Naive B cell (primary cell): ENCODE data around the gene TWIST2. TPM values are rescaled to one million over a fixed set of nuclear protein-coding genes. Genes with fewer than 3 reads are reported as not detected.
A peak's percentile ranks its signal among the peaks of the same experiment; 100 is the strongest.

ENCODE experiments used
- ATAC-seq, 2 donors: fragments of 150-1000 bp; cut with Tn5 transposase; 2 replicates each; pipeline ENCODE4 v1.10.0; 2021; ENCODE audit warnings: low read depth in 2 of 2, mild to moderate bottlenecking in 2 of 2, moderate library complexity in 2 of 2
- DNase-seq: peaks from one replicate; pipeline ENCODE4 v3.0.0; 2022
- H3K27ac Mint-ChIP-seq, 6 donors: one replicate each; pipeline ENCODE4 v1.8.0; 2020 to 2022; ENCODE audit warnings: mild to moderate bottlenecking in 6 of 6, mixed read lengths in 6 of 6, moderate library complexity in 5 of 6, inconsistent platforms in 2 of 6
- H3K27me3 Mint-ChIP-seq, 3 donors: one replicate each; pipeline ENCODE4 v1.8.0; 2021 to 2022; ENCODE audit warnings: mixed read lengths in 3 of 3, mild to moderate bottlenecking in 1 of 3
- H3K36me3 Mint-ChIP-seq, 2 donors: one replicate each; pipeline ENCODE4 v1.8.0; 2020 to 2022; ENCODE audit warnings: mixed read lengths in 2 of 2, inconsistent platforms in 1 of 2, mild to moderate bottlenecking in 1 of 2
- H3K4me1 Mint-ChIP-seq, 3 donors: one replicate each; pipeline ENCODE4 v1.8.0; 2020 to 2022; ENCODE audit warnings: mixed read lengths in 3 of 3, inconsistent platforms in 1 of 3, mild to moderate bottlenecking in 1 of 3, moderate library complexity in 1 of 3
- H3K4me3 Mint-ChIP-seq, 8 donors: one replicate each; pipeline ENCODE4 v1.8.0; 2020 to 2022; ENCODE audit warnings: mild to moderate bottlenecking in 8 of 8, mixed read lengths in 8 of 8, moderate library complexity in 8 of 8, inconsistent platforms in 2 of 8
- H3K9me3 Mint-ChIP-seq, 7 donors: one replicate each; pipeline ENCODE4 v1.8.0; 2020 to 2022; ENCODE audit warnings: mixed read lengths in 7 of 7, mild to moderate bottlenecking in 5 of 7, inconsistent platforms in 2 of 7, moderate library complexity in 1 of 7
- polyA plus RNA-seq, 6 donors: library from polyadenylated mRNA; unstranded; fragments of 300-500 nt; fragmentation: Illumina TruSeq; gene quantifications; one replicate each; pipeline ENCODE4 v1.2.3, GENCODE V29; 2021; ENCODE audit warnings: low read depth in 6 of 6

Gene TWIST2
- polyA plus RNA-seq, 6 donors from 2014 or later: not detected

GRCh38 chr2:238864207-238865014 lies 16.5 kb downstream of the TWIST2 start:
- ATAC-seq (no peak), DNase-seq (no peak)
- no peaks in the 10 kb centered on the region for H3K9me3 Mint-ChIP-seq
- peaks cover 6 to 16% (median 9%) of the 10 kb centered on the region in 3 donors for H3K27me3 Mint-ChIP-seq
- H3K4me1 Mint-ChIP-seq: no peaks in the 10 kb centered on the region
- no peak overlapping the region for H3K4me3 Mint-ChIP-seq
- no peak overlapping the region for H3K27ac Mint-ChIP-seq
- H3K36me3 Mint-ChIP-seq: no peaks in the 10 kb centered on the region

GRCh38 chr2:238865015-238865719 lies 17.3 kb downstream of the TWIST2 start:
- no peaks in the 10 kb centered on the region for H3K4me1 Mint-ChIP-seq

GRCh38 chr2:238865744-238866355 lies 18.0 kb downstream of the TWIST2 start:
- no peaks in the 10 kb centered on the region for H3K36me3 Mint-ChIP-seq
- no peaks in the 10 kb centered on the region for H3K4me1 Mint-ChIP-seq
- peaks cover 5 to 8% (median 6%) of the 10 kb centered on the region in 3 donors for H3K27me3 Mint-ChIP-seq
- peaks cover 0 to 3% (median 0%) of the 10 kb centered on the region in 7 donors for H3K9me3 Mint-ChIP-seq
- DNase-seq (no peak), ATAC-seq (no peak)
- no peak overlapping the region for H3K27ac Mint-ChIP-seq
- H3K4me3 Mint-ChIP-seq: no peak overlapping the region

More at GRCh38 chr2:238865015-238865719, 17.3 kb downstream of the TWIST2 start:
- H3K27me3 Mint-ChIP-seq: peaks cover 5 to 12% (median 6%) of the 10 kb centered on the region in 3 donors
- H3K27ac Mint-ChIP-seq: no peak overlapping the region
- H3K9me3 Mint-ChIP-seq: peaks cover 0 to 3% (median 0%) of the 10 kb centered on the region in 7 donors
- no peak overlapping the region for H3K4me3 Mint-ChIP-seq
- ATAC-seq (no peak), DNase-seq (no peak)
- H3K36me3 Mint-ChIP-seq: no peaks in the 10 kb centered on the region

- no peak overlapping the region for H3K4me3 Mint-ChIP-seq
- no peaks in the 10 kb centered on the region for H3K36me3 Mint-ChIP-seq
- H3K27ac Mint-ChIP-seq: no peak overlapping the region
- H3K27me3 Mint-ChIP-seq: peaks cover under 1 to 8% (median 5%) of the 10 kb centered on the region in 3 donors
- H3K4me1 Mint-ChIP-seq: no peaks in the 10 kb centered on the region
- ATAC-seq: no peak
- no peak for DNase-seq
- peaks cover 0 to 3% (median 0%) of the 10 kb centered on the region in 7 donors for H3K9me3 Mint-ChIP-seq
Observed at GRCh38 chr2:238866656-238867277, 18.9 kb downstream of the TWIST2 start.

- H3K27me3 Mint-ChIP-seq: peaks cover 0 to 12% (median under 1%) of the 10 kb centered on the region in 3 donors
Observed at GRCh38 chr2:238868067-238868524, 20.2 kb downstream of the TWIST2 start.

GRCh38 chr2:238868616-238869292 lies 20.9 kb downstream of the TWIST2 start:
- H3K4me3 Mint-ChIP-seq: no peak overlapping the region
- peak overlapping the region in 1 of 6 donors; percentile 51 for H3K27ac Mint-ChIP-seq
- peaks cover 0 to 3% (median 0%) of the 10 kb centered on the region in 7 donors for H3K9me3 Mint-ChIP-seq
- no peaks in the 10 kb centered on the region for H3K36me3 Mint-ChIP-seq
- peaks cover 0 to 17% (median 7%) of the 10 kb centered on the region in 3 donors for H3K27me3 Mint-ChIP-seq
- ATAC-seq (no peak), DNase-seq (no peak)
- no peaks in the 10 kb centered on the region for H3K4me1 Mint-ChIP-seq

More at GRCh38 chr2:238868067-238868524, 20.2 kb downstream of the TWIST2 start:
- no peaks in the 10 kb centered on the region for H3K36me3 Mint-ChIP-seq
- no peak overlapping the region for H3K4me3 Mint-ChIP-seq
- peak overlapping the region in 2 of 6 donors; percentile 22 to 75 for H3K27ac Mint-ChIP-seq
- no peaks in the 10 kb centered on the region for H3K4me1 Mint-ChIP-seq
- ATAC-seq: no peak
- no peak for DNase-seq
- peaks cover 0 to 3% (median 0%) of the 10 kb centered on the region in 7 donors for H3K9me3 Mint-ChIP-seq

- no peak for ATAC-seq
- Mint-ChIP-seq H3K36me3 (no peaks in the 10 kb centered on the region), H3K27ac (peak overlapping the region in 1 of 6 donors; percentile 33)
Observed at GRCh38 chr2:238869293-238870124, 21.6 kb downstream of the TWIST2 start.

GRCh38 chr2:238870261-238870660 lies 22.4 kb downstream of the TWIST2 start:
- ATAC-seq (no peak), DNase-seq (no peak)
- Mint-ChIP-seq H3K27ac (no peak overlapping the region), H3K36me3 (no peaks in the 10 kb centered on the region), H3K4me1 (no peaks in the 10 kb centered on the region), H3K9me3 (peaks cover 0 to 6% (median 0%) of the 10 kb centered on the region in 7 donors), H3K4me3 (no peak overlapping the region), H3K27me3 (peaks cover 0 to 19% (median 17%) of the 10 kb centered on the region in 3 donors)

More at GRCh38 chr2:238869293-238870124, 21.6 kb downstream of the TWIST2 start:
- Mint-ChIP-seq H3K4me3 (peak overlapping the region in 1 of 8 donors; percentile 1), H3K4me1 (no peaks in the 10 kb centered on the region), H3K9me3 (peaks cover 0 to 3% (median 0%) of the 10 kb centered on the region in 7 donors), H3K27me3 (peaks cover 0 to 17% (median 14%) of the 10 kb centered on the region in 3 donors)
- DNase-seq: no peak

GRCh38 chr2:238872026-238872425 lies 24.1 kb downstream of the TWIST2 start:
- Mint-ChIP-seq H3K27ac (no peak overlapping the region), H3K9me3 (peaks cover 0 to 9% (median 0%) of the 10 kb centered on the region in 7 donors), H3K4me1 (no peaks in the 10 kb centered on the region), H3K27me3 (peaks cover 0 to 25% (median 17%) of the 10 kb centered on the region in 3 donors), H3K36me3 (no peaks in the 10 kb centered on the region), H3K4me3 (no peak overlapping the region)
- DNase-seq (no peak), ATAC-seq (no peak)

- peaks cover 0 to 25% (median 11%) of the 10 kb centered on the region in 3 donors for H3K27me3 Mint-ChIP-seq
- peak overlapping the region in 1 of 8 donors; percentile 59 for H3K4me3 Mint-ChIP-seq
- no peaks in the 10 kb centered on the region for H3K36me3 Mint-ChIP-seq
- H3K9me3 Mint-ChIP-seq: peaks cover 0 to 17% (median 0%) of the 10 kb centered on the region in 7 donors
- DNase-seq: no peak
- no peak for ATAC-seq
- no peaks in the 10 kb centered on the region for H3K4me1 Mint-ChIP-seq
- H3K27ac Mint-ChIP-seq: no peak overlapping the region
Observed at GRCh38 chr2:238872628-238873380, 24.9 kb downstream of the TWIST2 start.

- ATAC-seq: no peak
- no peak for DNase-seq
- Mint-ChIP-seq H3K4me1 (no peaks in the 10 kb centered on the region), H3K4me3 (no peak overlapping the region), H3K27ac (no peak overlapping the region), H3K27me3 (peaks cover 0 to 25% (median 9%) of the 10 kb centered on the region in 3 donors), H3K36me3 (no peaks in the 10 kb centered on the region), H3K9me3 (peaks cover 0 to 23% (median 4%) of the 10 kb centered on the region in 7 donors)
Observed at GRCh38 chr2:238873381-238873801, 25.5 kb downstream of the TWIST2 start.
